SK-N-MC (cell line): ENCODE data around the gene ENTR1.

Experiments used
- EZH2 ChIP-seq: fragments of 200-600 bp; sonication (generic); IDR thresholded peaks from one replicate; pipeline ENCODE4 v1.6.1; 2017; ENCODE audit warnings: antibody characterized with exemption
- POLR2AphosphoS5 ChIP-seq: IDR thresholded peaks from 2 replicates; pipeline ENCODE4 v1.6.1; 2012; ENCODE audit warnings: mild to moderate bottlenecking, low read depth, low read length, borderline replicate concordance

GRCh38 chr9:136422876-136423275, 12.5 kb upstream of the ENTR1 start:
- TF ChIP-seq POLR2AphosphoS5 (no peak), EZH2 (no peak)
